ENCODE measurements around the gene ASTE1. TPM values are rescaled to one million over a fixed set of nuclear protein-coding genes. Genes with fewer than 3 reads are reported as not detected.
A peak's percentile ranks its signal among the peaks of the same experiment; 100 is the strongest.
"Not testable (repeated sequence)": the region's sequence is repeated elsewhere in the genome, so short reads cannot be mapped to it uniquely, and the experiment has no call there.

ASTE1 gene
- total RNA-seq, 1 donor from 2014 or later = 3.1 TPM

DNA sequence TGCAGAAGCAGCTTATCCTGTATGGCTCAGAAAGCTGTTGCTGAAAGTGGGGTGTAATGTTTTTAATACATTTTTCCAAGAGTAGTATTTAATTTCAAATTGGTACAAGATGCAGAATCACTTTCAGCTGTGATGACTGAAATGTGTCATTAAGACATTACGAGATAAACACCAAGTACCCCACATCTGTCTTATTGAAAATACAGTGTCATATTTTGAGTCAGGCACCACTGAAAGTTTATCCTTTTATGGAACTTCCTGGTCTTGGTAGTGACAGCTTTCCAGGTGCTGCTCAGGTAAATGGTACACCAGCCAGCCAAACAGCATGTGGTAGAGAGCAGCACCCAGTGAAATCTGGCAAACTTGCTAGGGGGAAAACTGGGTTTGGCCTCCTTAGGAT, 16.9 kb downstream of the ASTE1 start:
- no peak for DNase-seq (ENCODE audit: low spot score)

- no peak for DNase-seq (ENCODE audit: low spot score)
Measured at GRCh38 chr3:131008326-131008725, 18.3 kb downstream of the ASTE1 start.

- no peak for DNase-seq (ENCODE audit: low spot score)
Measured at GRCh38 chr3:131007782-131008181, 18.8 kb downstream of the ASTE1 start.

- no peak for DNase-seq (ENCODE audit: low spot score)
Measured at GRCh38 chr3:131007256-131007655, 19.4 kb downstream of the ASTE1 start.

GRCh38 chr3:131004603-131005002, 22.0 kb downstream of the ASTE1 start:
- DNase-seq (ENCODE audit: low spot score) = no peak

DNA sequence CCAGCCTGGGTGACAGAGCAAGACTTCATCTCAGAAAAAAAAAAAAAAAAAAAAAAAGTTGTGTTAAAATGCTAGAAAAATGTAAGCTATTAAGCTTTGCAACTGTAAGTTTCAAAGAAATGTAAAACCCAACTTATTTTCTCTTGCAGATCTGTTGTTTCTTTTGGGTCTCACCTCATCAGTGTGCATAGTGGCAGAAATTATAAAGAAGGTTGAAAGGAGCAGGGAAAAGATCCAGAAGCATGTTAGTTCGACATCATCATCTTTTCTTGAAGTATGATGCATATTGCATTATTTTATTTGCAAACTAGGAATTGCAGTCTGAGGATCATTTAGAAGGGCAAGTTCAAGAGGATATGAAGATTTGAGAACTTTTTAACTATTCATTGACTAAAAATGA, 25.6 kb downstream of the ASTE1 start:
- no peak for DNase-seq (ENCODE audit: low spot score)

DNA sequence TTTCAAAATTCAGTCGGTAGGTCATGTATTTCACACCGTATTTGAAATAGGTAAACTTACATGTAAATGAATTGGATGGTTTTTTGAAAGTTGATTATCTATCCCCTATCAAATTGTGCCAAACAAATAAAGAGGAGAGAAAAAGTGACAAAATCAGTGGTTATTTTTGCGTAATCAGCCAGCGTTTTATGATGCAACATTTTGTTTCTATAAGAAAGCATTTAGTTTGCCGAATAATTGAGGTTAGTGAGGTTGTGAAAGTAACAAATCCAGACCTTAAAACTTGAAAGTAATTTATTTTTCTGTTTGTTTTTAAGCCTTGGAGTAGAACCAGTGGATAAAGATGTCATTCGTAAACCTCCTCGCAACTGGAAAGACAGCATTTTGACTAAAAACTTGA, 29.3 kb downstream of the ASTE1 start:
- DNase-seq (ENCODE audit: low spot score) = no peak

DNA sequence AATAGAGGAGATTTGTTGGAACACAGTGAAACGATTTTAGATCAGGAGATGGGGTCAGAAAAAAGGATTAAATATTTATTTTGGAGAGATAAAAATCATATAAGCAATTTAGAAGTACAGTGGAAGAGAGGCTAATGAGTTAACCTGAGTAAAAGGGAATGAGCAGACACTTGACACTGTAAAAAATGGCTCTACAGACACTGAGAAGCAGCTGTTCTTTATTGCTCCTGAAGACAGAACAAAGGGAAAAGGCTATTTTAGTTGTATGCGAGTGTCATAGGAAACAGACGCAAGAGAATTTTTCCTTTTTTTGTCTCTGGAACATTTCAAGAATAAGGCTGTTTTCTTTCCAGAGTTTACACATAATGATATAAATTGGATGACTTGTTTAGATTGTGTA, 34.3 kb downstream of the ASTE1 start:
- DNase-seq (ENCODE audit: low spot score) = no peak

GRCh38 chr3:130991126-130991525, 35.5 kb downstream of the ASTE1 start:
- DNase-seq (ENCODE audit: low spot score) = no peak

DNA sequence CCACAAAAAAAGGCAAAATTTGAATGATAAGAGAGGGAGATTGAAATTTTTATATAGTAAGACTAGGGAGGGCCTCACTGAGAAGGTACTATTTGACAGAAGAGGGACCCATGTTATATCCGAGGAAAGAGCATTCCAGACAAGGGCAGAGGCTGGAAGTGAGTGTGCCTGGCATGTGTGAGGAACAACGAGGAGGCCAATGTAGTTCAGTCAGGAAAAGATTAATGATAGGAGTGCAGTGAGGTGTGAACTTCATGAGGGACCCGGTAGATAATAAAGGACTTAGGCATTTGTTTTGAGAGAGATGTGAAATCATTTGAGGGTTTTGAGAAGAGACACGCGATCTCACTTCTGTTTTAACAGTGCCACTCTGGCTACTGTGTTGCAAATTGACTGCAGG, 36.3 kb downstream of the ASTE1 start:
- no peak for DNase-seq (ENCODE audit: low spot score)

- DNase-seq (ENCODE audit: low spot score) = no peak
Measured at GRCh38 chr3:130981469-130981868, 45.2 kb downstream of the ASTE1 start.

GRCh38 chr3:130979117-130979516, 47.5 kb downstream of the ASTE1 start:
- no peak for DNase-seq (ENCODE audit: low spot score)

DNA sequence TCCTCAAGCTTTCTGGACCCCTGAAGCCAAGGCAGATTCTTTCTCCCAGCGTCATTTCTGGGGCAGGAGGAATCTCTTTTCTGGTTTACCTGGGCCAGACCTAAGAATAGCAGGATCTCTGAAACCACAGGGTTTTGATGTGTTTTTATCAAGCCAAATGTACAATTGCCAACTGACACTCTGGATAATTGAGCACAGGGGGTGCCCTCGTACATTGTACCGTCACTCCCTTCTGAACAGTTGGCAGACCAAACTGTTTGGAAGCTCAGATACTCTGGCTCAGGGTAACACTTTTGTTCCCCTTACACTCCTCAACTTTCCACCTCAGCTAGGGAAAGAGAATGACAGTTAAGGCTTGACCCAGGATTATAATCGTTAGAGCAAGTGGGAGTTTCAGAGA, 49.9 kb downstream of the ASTE1 start:
- no peak for DNase-seq (ENCODE audit: low spot score)

DNA sequence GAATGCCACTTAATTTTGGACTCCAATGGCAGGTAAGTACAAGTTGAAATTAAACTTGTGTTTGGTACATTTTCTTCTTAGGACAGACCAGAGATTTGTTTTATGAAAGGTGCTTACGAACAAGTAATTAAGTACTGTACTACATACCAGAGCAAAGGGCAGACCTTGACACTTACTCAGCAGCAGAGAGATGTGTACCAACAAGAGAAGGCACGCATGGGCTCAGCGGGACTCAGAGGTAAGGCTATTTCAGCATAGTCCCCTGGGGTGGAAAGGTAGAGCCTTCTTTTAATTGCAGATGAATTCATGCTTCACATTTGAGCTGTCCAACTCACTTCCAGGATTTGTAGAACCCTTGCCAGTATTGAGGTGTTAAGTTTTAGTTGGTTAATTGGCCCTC, 51.4 kb downstream of the ASTE1 start:
- DNase-seq (ENCODE audit: low spot score) = no peak

GRCh38 chr3:130974201-130974600, 52.4 kb downstream of the ASTE1 start:
- no peak for DNase-seq (ENCODE audit: low spot score)

DNA sequence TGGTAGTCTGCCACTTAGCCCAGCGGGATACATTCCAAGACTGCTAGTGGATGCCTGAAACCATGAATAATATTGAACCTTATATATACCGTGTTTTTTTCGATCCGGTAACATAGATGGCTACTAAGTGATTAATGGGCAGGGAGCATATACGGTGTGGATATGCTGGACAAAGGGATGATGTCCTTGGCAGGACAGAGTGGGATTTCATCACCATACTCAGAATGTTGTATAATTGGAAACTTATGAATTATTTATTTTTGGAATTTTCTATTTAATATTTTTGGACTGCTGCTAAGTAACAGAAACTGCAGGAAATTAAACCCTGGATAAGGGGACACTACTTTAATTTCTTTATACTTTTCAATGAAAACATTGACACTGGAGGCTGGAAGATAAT, 53.2 kb downstream of the ASTE1 start:
- no peak for DNase-seq (ENCODE audit: low spot score)

DNA sequence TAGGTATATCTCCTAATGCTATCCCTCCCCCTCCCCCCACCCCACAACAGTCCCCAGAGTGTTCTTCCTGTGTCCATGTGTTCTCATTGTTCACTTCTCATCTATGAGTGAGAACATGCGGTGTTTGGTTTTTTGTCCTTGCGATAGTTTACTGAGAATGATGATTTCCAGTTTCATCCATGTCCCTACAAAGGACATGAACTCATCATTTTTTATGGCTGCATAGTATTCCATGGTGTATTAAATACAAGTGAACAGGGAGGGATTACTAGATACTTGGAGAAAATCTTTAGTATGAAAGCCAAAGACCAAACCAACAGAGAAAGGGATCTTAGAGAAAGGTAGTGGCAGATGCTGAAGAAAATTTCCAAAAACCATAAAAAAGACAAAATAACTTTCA, 54.0 kb downstream of the ASTE1 start:
- DNase-seq (ENCODE audit: low spot score) = not testable (repeated sequence)

- DNase-seq (ENCODE audit: low spot score) = no peak
Measured at GRCh38 chr3:130971208-130971607, 55.4 kb downstream of the ASTE1 start.

DNA sequence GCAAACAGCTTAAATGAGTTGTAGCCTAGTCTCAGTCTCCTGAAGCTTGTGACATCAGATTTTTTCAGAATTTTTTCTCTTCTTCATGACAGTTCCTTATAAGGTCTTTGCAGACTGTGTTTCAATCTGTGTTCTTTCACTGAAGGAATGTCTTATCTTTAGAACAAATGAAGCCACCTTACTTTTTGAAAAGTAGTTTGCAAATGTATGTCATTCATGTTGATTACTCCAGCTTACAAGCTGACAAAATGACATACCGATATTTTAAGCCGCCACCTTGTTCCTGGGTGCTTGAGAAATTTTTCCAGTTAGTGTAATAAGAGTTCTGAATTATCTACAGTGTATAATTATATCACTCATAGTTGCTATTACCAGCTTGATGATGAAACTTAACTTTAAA, 57.0 kb downstream of the ASTE1 start:
- DNase-seq (ENCODE audit: low spot score) = no peak

DNA sequence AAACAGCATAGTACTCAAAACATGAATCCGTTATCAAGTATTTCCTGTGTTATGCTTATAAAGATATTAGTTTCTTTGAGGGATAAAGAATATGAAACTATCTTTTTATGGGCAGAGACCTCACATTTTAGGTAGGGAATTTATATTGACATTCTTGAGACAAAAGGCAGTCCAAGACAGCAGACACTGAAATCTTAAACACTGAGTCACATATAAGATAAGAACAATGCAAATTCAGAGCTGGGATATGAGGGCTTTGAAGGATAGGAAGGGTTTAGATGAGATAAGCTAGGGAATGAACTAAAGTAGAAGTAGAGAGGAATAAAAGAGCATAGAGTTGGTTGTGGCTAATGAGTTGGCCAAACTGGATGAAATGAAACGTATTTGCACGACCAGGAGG, 58.4 kb downstream of the ASTE1 start:
- DNase-seq (ENCODE audit: low spot score) = peak; percentile 56

DNA sequence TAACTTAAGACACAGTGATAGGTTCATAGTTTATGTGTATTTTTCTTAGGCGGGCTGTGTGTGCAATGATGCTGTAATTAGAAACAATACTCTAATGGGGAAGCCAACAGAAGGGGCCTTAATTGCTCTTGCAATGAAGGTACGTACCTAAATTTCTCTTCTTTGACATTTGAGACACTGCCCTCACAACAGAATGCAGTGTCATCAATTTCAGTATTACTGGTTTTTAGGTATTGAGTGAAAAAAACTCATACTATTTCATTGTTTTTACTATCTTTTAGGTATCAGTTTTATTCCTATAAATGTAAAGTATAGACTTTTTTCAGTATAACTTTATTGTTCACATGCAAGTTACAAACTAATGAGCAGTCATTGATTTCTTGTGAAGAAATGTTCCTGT, 59.3 kb downstream of the ASTE1 start:
- no peak for DNase-seq (ENCODE audit: low spot score)

GRCh38 chr3:130963878-130964277, 62.7 kb downstream of the ASTE1 start:
- no peak for DNase-seq (ENCODE audit: low spot score)
